Measurements from ENCODE around the gene COA5.

- TF ChIP-seq CTCF (IDR thresholded peaks at IDR 0.05; ENCODE audit: low read depth, low read length, missing input control) (no peak), TAF1 (conservative IDR thresholded peaks at IDR 0.05) (no peak), RXRA (IDR thresholded peaks at IDR 0.05) (no peak), MAX (IDR thresholded peaks at IDR 0.05) (no peak), YY1 (IDR thresholded peaks at IDR 0.05) (no peak), EGR1 (IDR thresholded peaks at IDR 0.05; ENCODE audit: low read depth in 2 of 2) (no peak), FOXA1 (IDR thresholded peaks at IDR 0.05) (no peak), NR2F2 (IDR thresholded peaks at IDR 0.05) (no peak), JUND (IDR thresholded peaks at IDR 0.05) (no peak)
Observed at GRCh38 chr2:98606431-98606830, 1.9 kb downstream of the COA5 start.

Data from liver (tissue), 3 donors.